Caco-2 (cell line): Measurements from ENCODE around the gene SAMD4A. TPM values are rescaled to one million over a fixed set of nuclear protein-coding genes. Genes with fewer than 3 reads are reported as not detected.

Experiments
- BruUV-seq: library from RNA; stranded (reverse); fragments of 400-500 nt; replicated peaks from 2 replicates; lab custom pipeline; 2021; lab: Mats Ljungman, UMichigan
- CTCF ChIA-PET: fragments of 300-600 bp; sonication (Branson Sonifier 250); formaldehyde crosslinking; loops from one replicate; lab custom pipeline; 2022; ENCODE audit warnings: antibody characterized with exemption; lab: Charles Lee
- POLR2A ChIA-PET: fragments of 300-600 bp; sonication (Branson Sonifier 250); formaldehyde crosslinking; loops from one replicate; lab custom pipeline; 2022; ENCODE audit warnings: antibody characterized with exemption; lab: Charles Lee
- DNase-seq, 2 experiments: peaks; one replicate each; pipeline versions ENCODE4 v3.0.0 to v3.0.0-alpha.2; 2020 to 2022
- H3K27me3 ChIP-seq: replicated peaks from 2 replicates; pipeline ENCODE4 v1.6.0; 2011; ENCODE audit warnings: low read length; ENCODE audit not compliant: control insufficient read depth, insufficient read depth
- H3K36me3 ChIP-seq: 2 replicates; pipeline ENCODE4 v1.5.1; 2011; ENCODE audit warnings: low read length; ENCODE audit not compliant: control insufficient read depth, insufficient read depth
- H3K4me1 ChIP-seq: fragments of 250-450 bp; sonication (Bioruptor Pico); 2 replicates; pipeline ENCODE4 v1.5.1; 2020; ENCODE audit warnings: mild to moderate bottlenecking
- H3K4me3 ChIP-seq: 2 replicates; pipeline ENCODE4 v1.5.1; 2011; ENCODE audit warnings: low read depth, mild to moderate bottlenecking, control low read depth, low read length
- H3K9me3 ChIP-seq: fragments of 250-450 bp; sonication (Bioruptor Pico); 2 replicates; pipeline ENCODE4 v1.5.1; 2020; ENCODE audit warnings: mild to moderate bottlenecking, moderate library complexity
- H3K27ac Mint-ChIP-seq: one replicate; pipeline ENCODE4 v1.8.0; 2022; ENCODE audit warnings: mixed read lengths; ENCODE audit not compliant: unreplicated experiment
- H3K27me3 Mint-ChIP-seq: one replicate; pipeline ENCODE4 v1.8.0; 2022; ENCODE audit warnings: mixed read lengths; ENCODE audit not compliant: insufficient read depth, unreplicated experiment
- H3K36me3 Mint-ChIP-seq: one replicate; pipeline ENCODE4 v1.8.0; 2022; ENCODE audit warnings: mild to moderate bottlenecking, mixed read lengths; ENCODE audit not compliant: insufficient read depth, unreplicated experiment
- H3K4me1 Mint-ChIP-seq: one replicate; pipeline ENCODE4 v1.8.0; 2022; ENCODE audit warnings: low read depth, mixed read lengths; ENCODE audit not compliant: unreplicated experiment
- H3K4me3 Mint-ChIP-seq: one replicate; pipeline ENCODE4 v1.8.0; 2022; ENCODE audit warnings: mild to moderate bottlenecking, moderate library complexity, mixed read lengths; ENCODE audit not compliant: unreplicated experiment
- H3K9me3 Mint-ChIP-seq: one replicate; pipeline ENCODE4 v1.8.0; 2022; ENCODE audit warnings: mixed read lengths; ENCODE audit not compliant: unreplicated experiment
- CTCF ChIP-seq, 2 experiments: fragments of 200-600 bp in 1 of 2; IDR thresholded peaks; 1 replicate in 1 of 2; 2 replicates in 1 of 2; pipeline versions ENCODE4 v1.5.1 to v1.8.0; 2011 to 2022; ENCODE audit warnings: antibody characterized with exemption in 1 of 2, control low read depth in 1 of 2, inconsistent platforms in 1 of 2, low read depth in 1 of 2, low read length in 1 of 2, mild to moderate bottlenecking in 1 of 2, moderate library complexity in 1 of 2; ENCODE audit not compliant: insufficient read depth in 1 of 2, severe bottlenecking in 1 of 2, unreplicated experiment in 1 of 2
- intact Hi-C: fragments of 100-400 bp; cut with micrococcal nuclease; formaldehyde crosslinking; loops from one replicate; pipeline ENCODE4 v1.10.0; 2022; ENCODE audit not compliant: unreplicated experiment
- total RNA-seq: library from RNA; stranded (reverse); gene quantifications from 2 replicates; pipeline ENCODE4 v1.2.3, GENCODE V29; 2022

The SAMD4A gene
- total RNA-seq, 1 experiment from 2014 or later, result 60.8 TPM

DNA sequence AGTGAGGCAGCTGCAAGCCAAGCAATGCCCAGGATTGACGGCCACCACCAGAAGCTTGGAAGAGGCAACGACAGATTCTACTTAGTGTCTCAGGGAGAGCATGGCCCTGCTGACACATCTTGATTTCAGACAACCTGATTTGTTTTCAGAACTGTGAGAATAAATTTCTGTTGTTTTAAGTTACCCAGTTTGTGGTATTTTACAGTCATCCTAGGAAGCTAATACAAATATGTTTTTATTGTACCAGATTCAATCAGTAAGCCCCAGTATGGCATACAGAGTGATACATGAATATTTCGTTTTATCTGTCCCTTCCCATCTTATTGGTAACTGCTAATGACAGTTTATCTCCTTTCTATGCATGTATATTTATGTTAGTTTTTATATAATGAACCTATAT is 62.3 kb downstream of the SAMD4A start:
- DNase-seq, result no peak
- POLR2A ChIA-PET, result no interaction called here
- CTCF ChIA-PET, result no interaction called here
- no peak for TF ChIP-seq CTCF (IDR thresholded peaks at IDR 0.05; ENCODE audit: insufficient read depth in 1 of 2, low read depth in 1 of 2, low read length in 1 of 2, severe bottlenecking in 1 of 2, unreplicated experiment in 1 of 2)
- H3K27me3 Mint-ChIP-seq, result no peaks in the 10 kb centered on the region
- intact Hi-C loops, result no loop called here
- BruUV-seq, result no TSS peak
- peaks cover 16% of the 10 kb centered on the region for H3K36me3 Mint-ChIP-seq
- Histone ChIP-seq H3K4me3 (no peak overlapping the region), H3K4me1 (peaks cover 17% of the 10 kb centered on the region), H3K36me3 (no peaks in the 10 kb centered on the region), H3K27me3 (no peaks in the 10 kb centered on the region), H3K9me3 (no peaks in the 10 kb centered on the region)
- no peak overlapping the region for H3K4me3 Mint-ChIP-seq
- peaks cover 7% of the 10 kb centered on the region for H3K9me3 Mint-ChIP-seq
- H3K4me1 Mint-ChIP-seq, result peaks cover 11% of the 10 kb centered on the region
- no peak overlapping the region for H3K27ac Mint-ChIP-seq

DNA sequence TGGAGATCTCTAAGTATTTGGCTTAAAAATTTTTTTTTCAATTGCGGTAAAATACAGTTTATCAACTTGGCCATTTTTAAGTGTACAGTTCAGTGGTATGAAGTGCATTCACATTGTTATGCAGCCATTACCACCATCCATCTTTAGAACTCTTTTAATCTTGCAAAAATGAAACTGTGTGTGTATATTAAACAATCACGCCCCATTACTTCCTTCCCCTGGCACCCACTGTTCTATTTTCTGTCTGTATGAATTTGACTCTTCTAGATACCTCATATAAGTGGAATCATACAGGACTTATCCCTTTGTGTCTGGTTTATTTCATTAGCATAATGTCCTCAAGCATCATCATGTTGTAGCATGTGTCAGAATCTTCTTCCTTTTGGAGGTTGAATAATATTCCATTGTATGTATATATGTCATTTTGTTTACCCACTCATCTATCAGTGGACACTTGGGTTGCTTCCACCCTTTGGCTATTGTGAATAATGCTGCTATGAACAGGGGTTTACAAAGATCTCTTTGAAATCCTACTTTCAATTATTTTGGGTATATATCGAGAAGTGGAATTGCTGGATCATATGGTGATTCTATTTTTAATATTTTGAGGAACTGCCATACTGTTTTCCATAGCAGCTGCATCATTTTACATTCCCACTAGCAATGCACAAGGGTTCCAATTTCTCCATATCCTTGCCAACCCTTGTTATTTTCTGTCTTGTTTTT is 62.9 kb downstream of the SAMD4A start:
- Mint-ChIP-seq H3K4me1 (peaks cover 11% of the 10 kb centered on the region), H3K27me3 (no peaks in the 10 kb centered on the region), H3K27ac (no peak overlapping the region), H3K4me3 (no peak overlapping the region), H3K9me3 (peaks cover 7% of the 10 kb centered on the region), H3K36me3 (peaks cover 16% of the 10 kb centered on the region)
- intact Hi-C loops, result no loop called here
- TF ChIP-seq CTCF (IDR thresholded peaks at IDR 0.05; ENCODE audit: insufficient read depth in 1 of 2, low read depth in 1 of 2, low read length in 1 of 2, severe bottlenecking in 1 of 2, unreplicated experiment in 1 of 2), result no peak
- ChIA-PET POLR2A (no interaction called here), CTCF (no interaction called here)
- H3K27me3 ChIP-seq, result no peaks in the 10 kb centered on the region
- no TSS peak for BruUV-seq
- H3K36me3 ChIP-seq, result no peaks in the 10 kb centered on the region
- H3K4me1 ChIP-seq, result peaks cover 11% of the 10 kb centered on the region
- no peaks in the 10 kb centered on the region for H3K9me3 ChIP-seq
- no peak for DNase-seq
- no peak overlapping the region for H3K4me3 ChIP-seq

DNA sequence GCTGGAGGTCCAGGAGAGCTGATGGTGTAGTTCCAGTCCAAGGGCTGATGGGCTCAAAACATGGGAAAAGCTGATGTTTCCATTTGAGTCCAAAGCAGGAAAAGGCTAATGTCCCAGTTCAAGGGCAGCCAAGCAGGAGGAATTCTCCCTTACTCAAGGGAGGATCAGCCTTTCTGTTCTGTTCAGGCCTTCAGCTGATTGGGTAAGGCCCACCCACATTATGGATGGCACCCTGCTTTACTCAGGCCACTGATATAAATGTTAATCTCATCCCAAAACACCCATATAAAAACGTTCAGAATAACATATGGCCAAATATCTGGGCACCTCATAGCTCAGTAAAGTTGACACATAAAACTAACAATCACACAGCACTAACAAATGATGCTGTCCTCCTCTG is 64.1 kb downstream of the SAMD4A start:
- H3K27me3 ChIP-seq, result no peaks in the 10 kb centered on the region
- H3K4me1 ChIP-seq, result no peaks in the 10 kb centered on the region; the same call in 1 of the 2 replicates
- H3K4me3 Mint-ChIP-seq, result no peak overlapping the region
- no peaks in the 10 kb centered on the region for H3K27me3 Mint-ChIP-seq
- peaks cover 7% of the 10 kb centered on the region for H3K9me3 Mint-ChIP-seq
- no peak for TF ChIP-seq CTCF (IDR thresholded peaks at IDR 0.05; ENCODE audit: insufficient read depth in 1 of 2, low read depth in 1 of 2, low read length in 1 of 2, severe bottlenecking in 1 of 2, unreplicated experiment in 1 of 2)
- no peak for DNase-seq
- no peaks in the 10 kb centered on the region for H3K36me3 ChIP-seq
- CTCF ChIA-PET, result interaction anchor here (1.6 kb wide), 1 partner anchor 12 kb away, joined by 7 read pairs; no protein-coding TSS in a partner anchor
- no peaks in the 10 kb centered on the region for H3K9me3 ChIP-seq
- peaks cover 7% of the 10 kb centered on the region for H3K4me1 Mint-ChIP-seq
- peaks cover 20% of the 10 kb centered on the region for H3K36me3 Mint-ChIP-seq
- H3K4me3 ChIP-seq, result no peak overlapping the region
- H3K27ac Mint-ChIP-seq, result no peak overlapping the region
- POLR2A ChIA-PET, result interaction anchor here (0.6 to 0.8 kb wide), 3 partner anchors 57 to 107 kb away, joined by 3 to 4 read pairs (median 3); no protein-coding TSS in a partner anchor
- no TSS peak for BruUV-seq
- intact Hi-C loops, result no loop called here
